Measurements from ENCODE around the gene MCUB.

- TF ChIP-seq TAF1 (IDR thresholded peaks at IDR 0.05; ENCODE audit: borderline replicate concordance, low read depth, low read length) (no peak), POLR2A (IDR thresholded peaks at IDR 0.05; ENCODE audit: low read depth, low read length) (no peak), POLR2AphosphoS5 (IDR thresholded peaks at IDR 0.05; ENCODE audit: low read depth, low read length) (no peak)
These were observed 105.9 kb downstream of the MCUB start for GRCh38 chr4:109665783-109666485.
